OCI-LY1 (cell line): Measurements from ENCODE around the gene DYRK1A.

Experiments
- H2AFZ ChIP-seq: fragments of 200-600 bp; sonication (generic), shearing (Covaris generic); 2 replicates; pipeline ENCODE4 v1.6.0; 2014; ENCODE audit warnings: antibody characterized with exemption, mild to moderate bottlenecking, low read length
- H3F3A ChIP-seq: fragments of 200-600 bp; sonication (generic), shearing (Covaris generic); 2 replicates; pipeline ENCODE4 v1.6.0; 2014; ENCODE audit warnings: mild to moderate bottlenecking, antibody characterized with exemption, low read length, moderate library complexity; ENCODE audit not compliant: insufficient read depth
- H3K27ac ChIP-seq: fragments of 200-600 bp; sonication (generic); 2 replicates; pipeline ENCODE4 v1.5.1; 2014; ENCODE audit warnings: low read length, mixed run types, mild to moderate bottlenecking, low read depth; ENCODE audit not compliant: poor library complexity, severe bottlenecking
- H3K27me3 ChIP-seq: fragments of 200-600 bp; sonication (generic); 2 replicates; pipeline ENCODE4 v1.6.0; 2014; ENCODE audit warnings: antibody characterized with exemption, mild to moderate bottlenecking, low read length, moderate library complexity; ENCODE audit not compliant: insufficient read depth
- H3K36me3 ChIP-seq: fragments of 200-600 bp; sonication (generic); 2 replicates; pipeline ENCODE4 v1.6.1; 2014; ENCODE audit warnings: mild to moderate bottlenecking, antibody characterized with exemption, low read length, moderate library complexity, mixed read lengths; ENCODE audit not compliant: insufficient read depth
- H3K4me1 ChIP-seq: fragments of 200-600 bp; sonication (generic); 2 replicates; pipeline ENCODE4 v1.5.1; 2014; ENCODE audit warnings: mild to moderate bottlenecking, low read length, moderate library complexity; ENCODE audit not compliant: insufficient read depth, severe bottlenecking
- H3K4me2 ChIP-seq: fragments of 200-600 bp; sonication (generic), shearing (Covaris generic); 2 replicates; pipeline ENCODE4 v1.6.1; 2014; ENCODE audit warnings: low read length
- H3K4me3 ChIP-seq: fragments of 200-600 bp; sonication (generic); 2 replicates; pipeline ENCODE4 v1.5.1; 2014; ENCODE audit warnings: low read length, low read depth, mild to moderate bottlenecking, mixed read lengths; ENCODE audit not compliant: poor library complexity, severe bottlenecking
- H3K79me2 ChIP-seq: fragments of 200-600 bp; shearing (Covaris generic); 2 replicates; pipeline ENCODE4 v1.6.1; 2016; ENCODE audit warnings: mixed run types, low read length, mixed read lengths; ENCODE audit not compliant: insufficient read depth
- H3K9ac ChIP-seq: fragments of 200-600 bp; sonication (generic), shearing (Covaris generic); 2 replicates; pipeline ENCODE4 v1.6.1; 2014; ENCODE audit warnings: mild to moderate bottlenecking, low read length, mixed read lengths
- H3K9me2 ChIP-seq: fragments of 200-600 bp; sonication (generic), shearing (Covaris generic); 2 replicates; pipeline ENCODE4 v1.6.1; 2014; ENCODE audit warnings: low read depth, mild to moderate bottlenecking, low read length, mixed read lengths
- H3K9me3 ChIP-seq: fragments of 200-600 bp; shearing (Covaris generic); 2 replicates; pipeline ENCODE4 v1.6.1; 2014; ENCODE audit warnings: low read length, mixed read lengths
- H4K20me1 ChIP-seq: fragments of 200-600 bp; sonication (generic), shearing (Covaris generic); 2 replicates; pipeline ENCODE4 v1.6.0; 2016; ENCODE audit warnings: mild to moderate bottlenecking, low read length; ENCODE audit not compliant: insufficient read depth
- CTCF ChIP-seq: fragments of 200-600 bp; sonication (generic), shearing (Covaris generic); IDR thresholded peaks from 2 replicates; pipeline ENCODE4 v1.5.1; 2017; ENCODE audit warnings: mild to moderate bottlenecking, antibody characterized with exemption, low read length, moderate library complexity, mixed read lengths
- EZH2 ChIP-seq: fragments of 200-600 bp; sonication (generic), shearing (Covaris generic); IDR thresholded peaks from 2 replicates; pipeline ENCODE4 v1.8.0; 2017; ENCODE audit warnings: borderline replicate concordance, mixed run types, mild to moderate bottlenecking, antibody characterized with exemption, low read length, moderate library complexity, mixed read lengths

The DYRK1A gene

GRCh38 chr21:37554661-37555379, 188.2 kb downstream of the DYRK1A start:
- H3K27ac ChIP-seq = no peak overlapping the region
- H2AFZ ChIP-seq = no peak overlapping the region
- no peaks in the 10 kb centered on the region for H4K20me1 ChIP-seq
- H3K79me2 ChIP-seq = no peaks in the 10 kb centered on the region
- H3K36me3 ChIP-seq = no peaks in the 10 kb centered on the region
- H3F3A ChIP-seq = no peaks in the 10 kb centered on the region
- no peak overlapping the region for H3K4me3 ChIP-seq
- H3K4me1 ChIP-seq = no peaks in the 10 kb centered on the region
- H3K4me2 ChIP-seq = no peak overlapping the region
- no peak for TF ChIP-seq CTCF
- no peak for TF ChIP-seq EZH2
- H3K9me3 ChIP-seq = no peaks in the 10 kb centered on the region
- H3K9me2 ChIP-seq = no peaks in the 10 kb centered on the region
- no peaks in the 10 kb centered on the region for H3K27me3 ChIP-seq
- H3K9ac ChIP-seq = no peak overlapping the region

GRCh38 chr21:37555672-37556261, 189.2 kb downstream of the DYRK1A start:
- Histone ChIP-seq H3K4me1 (no peaks in the 10 kb centered on the region), H3K27ac (no peak overlapping the region), H3K79me2 (no peaks in the 10 kb centered on the region), H3K27me3 (no peaks in the 10 kb centered on the region), H4K20me1 (no peaks in the 10 kb centered on the region), H3K9me3 (no peaks in the 10 kb centered on the region), H2AFZ (no peak overlapping the region), H3K9ac (no peak overlapping the region), H3F3A (no peaks in the 10 kb centered on the region), H3K4me3 (no peak overlapping the region), H3K9me2 (no peaks in the 10 kb centered on the region), H3K36me3 (no peaks in the 10 kb centered on the region), H3K4me2 (no peak overlapping the region)
- no peak for TF ChIP-seq EZH2
- TF ChIP-seq CTCF = no peak

- H3K4me3 ChIP-seq = no peak overlapping the region
- no peaks in the 10 kb centered on the region for H3K79me2 ChIP-seq
- H3K36me3 ChIP-seq = no peaks in the 10 kb centered on the region
- no peaks in the 10 kb centered on the region for H3K4me1 ChIP-seq
- H3K9me2 ChIP-seq = no peaks in the 10 kb centered on the region
- H4K20me1 ChIP-seq = no peaks in the 10 kb centered on the region
- H3K4me2 ChIP-seq = 0 out of 2 replicates have a peak overlapping the region, but pooled peaks have one; percentile 1
- no peak overlapping the region for H3K27ac ChIP-seq
- TF ChIP-seq EZH2 (no peak), CTCF (no peak)
- no peaks in the 10 kb centered on the region for H3K9me3 ChIP-seq
- H3K27me3 ChIP-seq = no peaks in the 10 kb centered on the region
- no peak overlapping the region for H3K9ac ChIP-seq
- no peak overlapping the region for H2AFZ ChIP-seq
- H3F3A ChIP-seq = no peaks in the 10 kb centered on the region
Observed at GRCh38 chr21:37557261-37557950, 190.8 kb downstream of the DYRK1A start.
